ENCODE data around the gene NOS1AP.
"Not testable (repeated sequence)": the region's sequence is repeated elsewhere in the genome, so short reads cannot be mapped to it uniquely, and the experiment has no call there.

DNA sequence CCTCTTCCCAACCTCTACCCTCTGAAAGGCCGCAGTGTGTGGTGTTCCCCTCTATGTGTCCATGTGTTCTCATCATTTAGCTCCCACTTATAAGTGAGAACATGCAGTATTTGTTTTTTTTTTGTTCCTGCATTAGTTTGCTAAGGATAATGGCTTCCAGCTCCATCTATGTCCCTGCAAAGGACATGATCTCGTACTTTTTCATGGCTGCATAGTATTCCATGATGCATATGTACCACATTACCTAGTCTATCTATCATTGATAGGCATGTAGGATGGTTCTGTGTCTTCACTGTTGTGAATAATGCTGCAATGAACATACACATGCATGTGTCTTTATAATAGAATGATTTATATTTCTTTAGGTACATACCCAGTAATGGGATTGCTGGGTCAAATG is 12.6 kb downstream of the NOS1AP start:
- TF ChIP-seq, protein P1, sequence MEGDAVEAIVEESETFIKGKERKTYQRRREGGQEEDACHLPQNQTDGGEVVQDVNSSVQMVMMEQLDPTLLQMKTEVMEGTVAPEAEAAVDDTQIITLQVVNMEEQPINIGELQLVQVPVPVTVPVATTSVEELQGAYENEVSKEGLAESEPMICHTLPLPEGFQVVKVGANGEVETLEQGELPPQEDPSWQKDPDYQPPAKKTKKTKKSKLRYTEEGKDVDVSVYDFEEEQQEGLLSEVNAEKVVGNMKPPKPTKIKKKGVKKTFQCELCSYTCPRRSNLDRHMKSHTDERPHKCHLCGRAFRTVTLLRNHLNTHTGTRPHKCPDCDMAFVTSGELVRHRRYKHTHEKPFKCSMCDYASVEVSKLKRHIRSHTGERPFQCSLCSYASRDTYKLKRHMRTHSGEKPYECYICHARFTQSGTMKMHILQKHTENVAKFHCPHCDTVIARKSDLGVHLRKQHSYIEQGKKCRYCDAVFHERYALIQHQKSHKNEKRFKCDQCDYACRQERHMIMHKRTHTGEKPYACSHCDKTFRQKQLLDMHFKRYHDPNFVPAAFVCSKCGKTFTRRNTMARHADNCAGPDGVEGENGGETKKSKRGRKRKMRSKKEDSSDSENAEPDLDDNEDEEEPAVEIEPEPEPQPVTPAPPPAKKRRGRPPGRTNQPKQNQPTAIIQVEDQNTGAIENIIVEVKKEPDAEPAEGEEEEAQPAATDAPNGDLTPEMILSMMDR (IDR thresholded peaks at IDR 0.05): not testable (repeated sequence)
- TF ChIP-seq POLR2A (IDR thresholded peaks at IDR 0.05): not testable (repeated sequence)
